Right lung (tissue), 5 donors: ENCODE data around the gene PDX1. TPM values are rescaled to one million over a fixed set of nuclear protein-coding genes. Genes with fewer than 3 reads are reported as not detected.
"Not testable (repeated sequence)": the region's sequence is repeated elsewhere in the genome, so short reads cannot be mapped to it uniquely, and the experiment has no call there.

Source experiments
- DNase-seq, 2 donors: peaks; one replicate each; pipeline ENCODE4 v3.0.0-alpha.2; 2013
- polyA plus RNA-seq, 5 donors: library from polyadenylated mRNA; unstranded; fragments of 120-200 nt; gene quantifications; one replicate each; pipeline versions ENCODE4 v1.2.1 to v1.2.3, GENCODE V29; 2013; ENCODE audit warnings: inconsistent platforms in 1 of 5, low replicate concordance in 1 of 5; ENCODE audit not compliant: insufficient read length in 5 of 5, insufficient read depth in 1 of 5

PDX1 gene
- polyA plus RNA-seq, 5 donors, result not detected

DNA sequence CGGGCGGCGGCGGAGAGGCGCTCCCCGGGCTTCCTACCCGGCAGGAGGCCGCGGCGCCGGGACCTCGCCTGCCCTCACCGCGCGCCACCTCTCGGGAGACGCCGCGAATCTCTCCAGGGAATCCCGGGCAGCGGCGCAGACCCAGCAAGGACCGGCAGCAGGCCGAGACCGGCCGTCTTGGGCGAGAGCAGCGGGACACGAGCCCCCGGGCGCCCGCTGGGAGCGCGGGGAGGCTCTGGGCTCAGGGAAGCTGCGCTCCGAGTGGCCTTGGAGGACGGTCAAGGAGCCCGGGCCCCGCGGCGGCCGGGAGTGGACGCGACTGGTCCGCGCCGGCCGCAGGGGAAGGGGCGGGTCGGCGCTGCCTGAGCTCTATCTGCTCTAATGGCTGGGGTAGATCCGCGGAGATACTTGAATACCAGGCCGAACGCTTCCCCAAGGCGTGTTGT, 34.6 kb downstream of the PDX1 start:
- DNase-seq, result no peak

DNA sequence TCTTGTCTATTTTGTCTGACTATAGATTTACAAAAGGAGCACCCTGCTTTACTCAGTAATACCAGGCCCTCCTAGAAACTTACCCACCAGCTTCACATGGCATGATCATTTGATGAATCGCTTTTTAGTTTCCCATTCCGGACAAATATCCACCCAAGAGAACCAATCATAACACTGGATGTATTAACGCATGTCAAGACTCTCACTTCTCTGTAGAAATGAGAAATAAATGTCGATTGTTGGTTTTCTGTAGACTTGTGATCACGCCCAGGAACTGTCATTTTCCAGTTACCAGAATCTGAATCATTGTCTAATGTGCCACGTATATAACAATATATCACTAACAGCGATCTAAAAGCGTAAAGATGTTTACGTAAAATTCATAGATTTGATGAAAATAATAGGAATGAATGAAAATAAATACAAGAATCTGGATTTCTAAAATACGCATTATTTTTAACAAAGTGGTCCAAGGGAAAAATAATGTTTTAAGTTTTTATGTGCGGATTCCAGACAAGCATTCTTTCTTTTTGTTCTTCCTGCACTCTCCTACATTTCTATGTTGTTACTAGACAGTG, 35.3 kb downstream of the PDX1 start:
- DNase-seq, result no peak

DNA sequence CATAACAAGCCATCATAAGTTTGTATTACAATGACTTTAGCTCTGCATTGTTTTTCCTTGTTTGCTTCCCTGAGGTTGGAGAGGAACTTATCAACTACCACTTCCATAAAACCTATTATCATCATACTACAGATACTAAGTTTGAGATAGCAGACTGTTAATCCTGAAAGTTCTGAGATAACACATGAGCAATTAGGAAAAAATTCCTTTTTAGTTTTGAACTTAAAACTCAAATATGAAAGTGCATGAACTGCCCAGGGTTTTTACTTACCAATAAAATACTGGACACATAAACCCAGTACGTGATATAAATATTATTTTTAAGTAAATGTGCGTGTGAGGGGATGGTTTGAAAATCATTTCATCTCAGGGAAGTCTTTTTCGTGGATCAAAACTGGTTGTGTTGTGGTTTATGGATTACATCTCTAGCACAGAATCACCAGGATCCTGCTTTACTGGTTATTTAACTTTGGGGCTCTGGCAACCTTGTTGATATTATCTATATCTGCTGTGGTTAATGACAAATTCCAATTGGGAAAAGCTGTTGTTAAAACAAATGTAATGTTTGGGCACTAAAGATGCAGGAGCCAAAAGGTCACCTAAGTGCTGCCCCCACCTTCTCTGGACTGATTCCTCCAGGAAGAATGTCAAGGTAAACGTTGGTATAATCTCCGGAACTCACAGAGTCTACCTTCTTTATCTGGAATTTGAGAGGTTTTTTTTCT, 36.9 kb downstream of the PDX1 start:
- no peak for DNase-seq

DNA sequence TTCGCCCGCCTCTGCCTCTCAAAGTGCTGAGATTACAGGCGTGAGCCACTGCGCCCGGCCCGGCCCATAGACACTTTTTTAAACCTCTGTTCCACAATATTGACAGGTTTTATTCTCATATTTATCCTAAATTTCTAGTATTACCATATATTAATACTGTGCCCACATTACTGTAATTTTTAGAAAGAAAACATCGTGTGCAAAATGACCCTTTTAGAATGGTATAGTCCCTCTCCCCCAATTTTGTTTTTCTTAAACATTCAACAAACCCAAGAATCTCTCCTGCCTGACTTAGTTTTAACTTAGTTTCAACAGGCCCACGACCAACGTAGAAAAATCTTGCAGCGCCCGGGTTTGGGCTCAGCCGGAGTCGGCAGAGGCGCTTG, 40.2 kb downstream of the PDX1 start:
- no peak for DNase-seq

DNA sequence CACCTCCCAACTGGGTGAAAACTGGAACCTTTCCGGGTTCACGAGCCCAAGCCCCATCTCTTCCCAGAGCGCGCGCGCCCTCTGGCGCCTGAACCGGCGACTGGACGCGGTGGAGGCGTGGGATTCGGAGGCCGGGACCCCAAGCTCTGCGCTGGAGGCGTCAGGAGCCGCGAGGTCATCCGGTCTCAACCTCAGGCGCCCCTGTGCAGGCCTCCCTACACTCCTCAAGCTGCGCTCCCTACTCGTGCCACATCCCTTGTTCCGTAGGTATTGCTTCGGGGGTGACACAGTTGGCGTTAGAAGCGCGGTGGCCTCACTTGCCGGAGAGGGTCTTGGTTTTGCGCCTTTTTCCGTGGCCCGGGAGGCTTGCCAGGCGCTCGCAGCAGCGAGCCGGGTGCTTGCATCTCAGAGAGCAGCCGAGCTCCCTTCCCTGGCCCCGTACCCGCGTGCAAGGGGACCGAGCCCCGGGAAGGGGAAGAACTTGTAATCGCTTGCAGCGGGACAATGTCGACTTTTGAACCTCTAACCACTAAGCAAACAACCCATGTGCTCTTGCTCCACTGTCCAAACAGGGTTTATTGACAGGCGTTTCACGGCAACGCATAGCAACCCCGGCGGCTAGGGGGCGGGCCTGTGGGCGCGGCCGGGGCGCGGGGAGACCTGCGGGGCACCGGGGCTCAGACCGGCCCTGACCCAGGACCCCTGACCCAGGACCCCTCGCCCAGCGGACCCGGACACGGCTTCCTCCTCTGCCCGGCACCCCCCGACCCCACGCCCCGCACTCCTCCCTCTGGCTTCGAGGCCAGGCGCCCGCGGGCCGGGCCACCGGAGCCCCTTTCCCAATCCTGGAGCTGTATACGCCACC, 40.8 kb downstream of the PDX1 start:
- DNase-seq, result peak; percentile 47 to 54

DNA sequence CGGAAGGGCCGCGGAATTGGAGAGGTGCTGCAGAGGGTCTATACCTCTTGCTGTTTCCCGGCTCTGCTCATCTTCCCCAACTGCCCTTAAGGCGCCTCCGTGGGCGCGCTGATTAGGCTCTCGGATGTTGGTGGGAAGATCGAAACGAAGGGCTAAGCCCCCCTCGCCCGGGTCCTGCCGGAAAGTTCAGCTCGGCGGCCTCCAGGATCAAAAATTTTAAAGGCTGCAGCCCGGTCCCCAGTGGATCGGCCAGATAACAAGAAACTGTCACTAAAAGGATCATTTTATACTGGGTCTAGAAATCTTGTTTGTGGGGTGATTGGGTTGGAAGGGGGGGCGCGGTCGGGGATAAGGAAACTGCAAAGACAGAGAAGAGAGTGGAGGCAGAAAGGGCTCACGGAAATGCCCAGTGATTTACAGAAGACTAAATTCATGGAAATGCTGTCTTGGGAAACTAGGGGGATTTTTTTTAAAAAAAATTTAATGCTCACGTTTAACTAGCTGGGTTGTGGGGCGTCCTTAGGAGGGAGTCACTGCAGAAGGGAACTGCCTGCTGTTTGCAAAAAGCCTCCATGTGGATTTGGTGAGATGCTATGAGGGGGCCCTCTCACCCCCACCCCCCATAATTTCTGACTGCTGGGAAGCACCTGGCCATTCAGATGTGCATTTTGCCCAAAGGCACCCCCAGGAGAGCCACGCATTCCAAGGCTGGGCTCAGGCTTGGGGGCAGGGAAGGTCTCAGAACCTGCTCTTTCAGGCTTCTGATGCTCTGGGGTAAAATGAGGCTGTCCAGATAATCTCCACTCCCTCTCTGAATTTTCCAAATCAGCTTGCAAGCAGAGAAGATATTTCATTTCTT, 41.7 kb downstream of the PDX1 start:
- no peak for DNase-seq

DNA sequence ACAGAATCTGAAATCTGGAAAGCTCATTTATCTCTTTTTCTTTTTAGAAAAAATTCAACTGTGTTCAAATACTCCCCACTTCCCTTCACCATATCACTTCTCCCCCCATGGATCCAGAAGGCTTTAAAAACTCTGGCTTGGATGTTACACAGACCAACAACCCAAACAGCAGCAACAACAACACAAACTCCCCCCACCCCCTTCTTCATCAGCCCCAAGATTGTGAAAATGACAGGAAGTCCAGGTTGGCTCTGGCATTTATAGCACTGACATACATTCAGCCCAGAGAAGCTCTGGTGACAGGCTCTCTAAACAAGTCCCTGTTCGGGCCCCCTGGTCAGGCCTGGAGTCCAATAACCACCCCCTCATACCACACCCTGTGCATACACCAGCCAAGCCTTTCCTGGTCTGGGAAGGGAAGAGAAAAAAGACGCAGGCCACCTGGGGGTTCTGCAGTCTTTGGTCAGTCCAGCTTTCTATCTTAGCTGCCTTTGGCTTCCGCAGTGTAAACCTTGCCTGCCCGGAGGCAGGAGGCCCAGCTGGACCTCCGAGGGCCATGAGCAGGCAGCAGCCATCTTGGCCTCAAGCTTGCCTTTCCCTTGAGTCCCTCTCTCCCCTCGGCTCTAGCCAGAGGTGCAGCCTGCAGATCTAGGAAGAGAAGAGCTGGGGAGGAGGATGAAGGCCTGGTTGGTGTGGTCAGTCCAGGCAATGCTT, 42.5 kb downstream of the PDX1 start:
- DNase-seq, result no peak

DNA sequence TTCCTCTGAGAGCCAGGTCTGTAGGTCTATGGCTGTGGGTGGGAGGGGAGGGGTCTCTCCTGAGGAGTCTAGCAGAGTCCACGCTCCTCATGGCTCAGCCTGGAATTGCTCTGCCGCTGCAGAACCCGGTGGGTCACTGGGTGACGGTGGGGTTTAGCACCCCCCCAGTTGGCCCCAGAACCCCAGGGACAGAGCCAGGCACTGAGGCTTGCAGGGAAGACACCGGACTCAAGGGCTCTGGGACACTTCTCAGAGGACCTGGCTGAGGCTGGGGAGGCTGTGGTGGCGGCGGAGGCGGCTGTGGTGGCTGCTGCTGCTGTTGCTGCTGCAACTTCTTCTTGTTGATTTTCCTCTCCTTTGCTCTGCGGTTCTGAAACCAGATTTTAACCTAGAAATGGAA, 43.2 kb downstream of the PDX1 start:
- no peak for DNase-seq

DNA sequence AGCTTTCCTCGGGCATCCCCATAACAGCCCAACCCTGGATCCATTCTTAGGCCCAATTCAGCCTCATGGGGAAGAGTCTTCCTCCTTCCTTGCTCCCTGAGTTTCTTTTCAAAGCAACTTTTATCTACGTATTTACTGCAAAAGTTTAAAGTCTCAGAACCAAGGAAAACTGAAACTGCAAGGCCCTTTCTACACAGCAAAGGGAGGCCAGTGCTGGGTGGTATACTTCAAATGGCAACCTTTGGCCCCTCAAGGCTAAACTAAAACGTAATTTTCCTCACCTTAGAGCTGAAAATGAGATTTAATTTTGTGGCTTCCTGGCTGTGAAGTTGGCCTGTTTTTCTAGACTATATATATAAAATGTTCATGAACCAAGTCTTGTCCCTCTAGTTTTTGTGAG, 43.7 kb downstream of the PDX1 start:
- DNase-seq, result no peak

DNA sequence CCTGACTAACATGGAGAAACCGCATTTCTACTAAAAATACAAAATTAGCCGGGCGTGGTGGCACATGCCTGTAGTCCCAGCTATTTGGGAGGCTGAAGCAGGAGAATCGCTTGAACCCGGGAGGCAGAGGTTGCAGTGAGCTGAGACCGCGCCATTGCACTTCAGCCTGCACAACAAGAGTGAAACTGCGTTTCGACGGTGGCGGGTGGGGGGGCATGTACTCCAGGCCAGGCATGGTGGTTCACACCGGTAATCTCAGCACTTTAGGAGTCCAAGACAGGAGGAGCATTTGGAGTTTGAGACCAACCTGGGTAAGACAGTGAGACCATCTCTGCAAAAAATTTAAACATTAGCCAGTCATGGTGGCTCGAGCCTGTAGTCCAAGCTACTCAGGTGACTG, 44.4 kb downstream of the PDX1 start:
- DNase-seq, result not testable (repeated sequence)

DNA sequence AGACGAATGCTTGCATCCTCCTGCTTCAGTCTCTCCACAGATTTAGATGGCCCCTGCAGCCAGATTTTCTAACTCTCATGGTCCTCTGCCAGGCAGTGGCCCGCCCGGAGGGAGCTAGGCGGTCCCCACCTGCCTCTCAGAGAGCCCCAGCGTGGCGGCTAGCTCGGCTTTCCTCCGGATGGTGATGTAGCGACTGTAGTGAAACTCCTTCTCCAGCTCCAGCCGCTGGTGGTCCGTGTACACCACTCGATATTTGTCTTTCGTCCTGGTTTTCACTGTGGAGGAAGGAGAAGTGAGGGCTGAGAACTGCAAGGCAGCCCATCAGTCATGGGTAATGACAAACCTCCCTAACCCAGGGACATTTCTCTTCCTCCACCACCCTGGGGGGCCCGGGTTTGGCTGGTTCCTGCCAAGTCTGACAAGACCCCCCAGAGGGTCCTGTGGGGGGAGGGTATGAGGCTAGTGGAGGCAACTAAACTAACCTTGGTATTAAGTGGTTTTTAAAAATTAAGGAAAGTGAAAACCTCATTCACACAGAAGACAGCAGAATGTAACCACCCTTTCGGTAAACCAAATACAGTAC, 45.0 kb downstream of the PDX1 start:
- DNase-seq, result no peak

DNA sequence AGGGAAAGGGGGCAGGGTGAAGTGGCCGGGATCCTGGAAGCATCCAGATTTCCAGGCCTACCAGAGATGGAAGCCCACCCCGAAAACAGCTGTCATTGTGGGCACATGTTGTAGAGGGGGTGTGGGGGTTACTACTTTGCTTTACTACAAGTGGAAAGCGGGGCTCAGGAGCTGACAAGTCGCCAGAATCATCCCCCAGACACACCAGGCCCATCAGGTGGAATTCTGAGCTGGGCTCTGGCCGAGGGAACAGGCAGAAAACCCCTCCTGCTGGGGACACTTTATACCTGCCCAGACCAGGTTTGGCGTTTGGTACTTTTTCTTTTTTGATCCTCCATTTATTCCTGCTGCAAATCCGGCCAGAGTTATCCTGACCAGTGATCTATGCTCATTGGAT, 45.5 kb downstream of the PDX1 start:
- DNase-seq, result no peak

DNA sequence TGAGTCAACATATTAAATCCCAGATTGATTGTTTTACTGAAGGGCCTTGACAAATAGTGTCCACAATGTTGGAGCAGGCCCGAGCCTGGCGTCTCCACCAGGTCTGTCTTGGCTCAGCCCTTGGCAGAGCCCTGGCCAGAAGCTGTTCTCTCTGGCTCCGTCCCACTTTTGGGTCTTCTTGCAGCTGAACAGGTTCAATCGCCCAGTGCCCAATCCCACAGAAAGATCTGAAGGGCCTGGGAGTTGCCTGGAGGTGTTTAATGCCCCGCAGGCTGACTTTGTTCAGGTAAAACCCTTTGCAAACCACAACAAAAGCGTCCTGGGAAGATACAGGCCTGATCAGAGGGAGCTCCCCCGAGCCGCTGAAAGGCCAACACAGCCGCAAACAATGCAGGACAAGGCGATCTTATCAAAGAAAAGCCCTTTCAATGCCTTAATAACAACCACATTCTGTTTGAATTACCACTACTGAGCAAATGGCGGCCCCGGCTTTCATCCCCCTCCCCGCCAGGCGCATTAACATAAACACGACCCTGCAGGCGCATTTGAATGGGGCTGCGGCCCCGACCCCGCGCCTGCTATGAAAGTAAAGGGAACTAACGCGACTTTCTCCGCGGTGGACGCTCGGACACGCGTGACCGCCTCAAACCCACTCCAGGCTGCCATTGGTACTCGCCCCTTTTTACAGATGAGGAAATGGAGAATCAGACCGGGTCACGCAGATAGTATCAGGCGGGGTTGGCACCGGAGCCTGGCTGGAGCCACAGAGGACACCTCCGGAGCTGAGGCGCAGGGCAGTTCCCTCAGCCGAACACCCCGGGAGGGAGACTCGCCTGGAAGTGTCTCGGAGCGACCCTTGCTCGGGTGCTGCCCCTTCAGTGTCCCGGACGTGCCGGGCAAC, 46.2 kb downstream of the PDX1 start:
- no peak for DNase-seq

DNA sequence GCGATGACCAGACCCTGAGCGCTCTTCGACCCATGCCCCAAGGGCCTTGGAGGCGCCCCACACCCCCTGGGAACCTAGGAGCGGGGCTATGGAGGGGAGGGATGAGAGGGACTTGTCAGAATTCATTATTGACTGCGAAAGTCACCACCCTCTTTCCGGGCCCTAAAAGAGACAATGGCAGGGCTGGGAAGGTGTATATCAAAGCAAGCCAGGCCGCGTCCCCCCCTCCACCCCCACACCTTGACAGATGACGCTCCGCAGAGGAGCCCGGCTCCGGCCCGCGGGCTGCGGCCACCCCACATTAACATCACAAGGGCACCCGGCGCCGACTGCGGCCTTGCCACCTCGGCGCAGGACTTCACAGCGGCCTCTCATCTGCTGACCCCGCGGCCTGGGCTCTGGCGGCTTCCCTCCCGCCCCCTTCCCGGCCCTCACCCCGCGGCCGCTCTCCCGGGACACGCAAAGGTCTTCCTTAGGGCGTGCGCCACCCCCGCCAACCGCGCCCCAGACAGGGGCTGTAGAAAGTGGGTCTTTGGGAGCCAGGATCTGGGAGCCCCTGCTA, 46.9 kb downstream of the PDX1 start:
- DNase-seq, result no peak

DNA sequence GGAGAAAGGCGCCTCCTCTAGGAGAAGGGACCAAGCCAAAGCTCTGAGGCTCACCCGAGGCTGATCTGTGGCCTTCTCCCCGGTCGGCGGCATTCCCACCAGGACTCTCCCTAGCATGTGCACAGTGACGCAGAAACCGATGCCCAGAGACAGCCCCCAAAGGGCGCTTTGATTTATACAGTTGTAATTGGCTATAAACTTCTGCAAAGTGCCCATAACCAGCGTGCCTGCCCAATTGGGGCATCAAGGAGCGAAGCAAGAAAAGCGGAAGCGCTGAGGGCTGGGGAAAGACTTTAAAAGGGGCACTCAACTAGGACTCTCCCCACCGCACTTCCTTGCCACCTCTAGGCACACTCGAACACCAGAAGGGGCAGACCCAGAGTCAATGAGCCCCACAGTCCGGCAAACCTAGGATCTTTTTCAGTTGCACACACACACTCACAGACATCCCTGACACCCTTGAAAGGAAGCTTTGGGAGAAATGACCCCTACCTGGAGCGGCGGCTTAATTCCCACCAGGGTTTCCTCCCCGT, 47.5 kb downstream of the PDX1 start:
- DNase-seq, result no peak

DNA sequence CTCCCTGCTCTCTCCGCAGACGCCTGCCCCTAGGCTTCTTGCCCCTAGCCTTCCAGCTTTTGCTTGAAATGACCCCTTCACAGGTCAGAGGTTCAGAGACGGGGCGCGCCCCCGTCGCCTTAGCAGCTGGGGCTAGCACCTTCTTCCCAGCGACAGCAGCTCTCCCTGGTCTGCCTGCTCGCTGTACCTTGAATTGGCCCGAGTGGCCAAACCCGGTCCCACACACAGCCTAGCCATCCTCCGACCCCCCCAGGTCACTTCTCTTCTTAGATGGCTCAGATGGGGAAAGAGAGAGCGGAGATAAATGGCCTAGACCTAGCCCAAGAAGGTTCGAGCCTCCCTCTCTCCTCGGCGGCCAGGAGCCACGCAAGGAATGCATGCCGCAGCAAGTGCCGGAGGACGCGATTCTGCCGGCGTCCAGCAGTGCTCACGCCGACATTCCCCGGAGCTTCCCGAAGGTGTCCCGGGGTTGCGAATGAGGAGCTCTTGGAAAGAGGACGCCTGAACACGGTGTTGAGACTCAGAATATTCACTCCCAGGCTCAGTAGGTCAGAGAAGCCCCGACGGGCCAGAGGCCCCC, 48.0 kb downstream of the PDX1 start:
- DNase-seq, result no peak

DNA sequence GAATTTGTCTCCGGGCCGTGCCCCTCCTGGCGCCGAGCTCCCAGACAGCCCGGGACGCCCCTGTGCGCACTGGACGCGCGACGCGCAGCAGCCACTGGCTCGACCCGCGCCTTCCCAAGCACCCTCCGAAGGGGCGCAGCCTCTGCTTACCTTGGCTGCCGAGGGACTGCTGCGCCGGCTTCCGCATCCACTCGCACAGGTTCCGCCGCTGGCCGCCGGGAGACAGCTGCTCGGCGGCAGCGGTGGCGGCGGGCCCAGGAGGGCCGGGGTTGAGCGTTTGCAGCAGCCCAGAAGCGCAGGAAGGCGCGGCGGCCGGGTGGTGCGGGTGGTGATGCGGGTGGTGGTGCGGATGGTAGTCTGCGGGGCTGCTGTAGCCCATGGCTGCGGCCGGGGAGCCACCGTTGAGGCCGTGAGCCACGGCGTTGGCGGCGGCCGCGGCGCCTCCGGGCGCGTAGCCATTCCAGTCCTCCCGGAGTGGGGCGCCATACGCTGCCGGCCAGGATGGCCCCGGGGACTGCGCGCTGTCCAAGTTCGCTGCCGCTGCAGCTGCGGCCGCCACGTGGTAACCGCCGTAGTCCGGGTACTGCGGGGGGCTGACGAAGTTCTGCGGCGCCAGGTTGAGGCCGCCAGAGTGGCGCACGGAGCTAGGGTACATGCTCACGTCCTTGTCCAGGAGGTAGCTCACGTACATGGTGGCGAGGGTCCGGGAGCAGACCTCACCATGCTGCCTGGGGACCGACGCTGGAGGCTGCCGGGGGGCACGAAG, 48.7 kb downstream of the PDX1 start:
- DNase-seq, result no peak
